Fibroblast of mammary gland (primary cell): Measurements from ENCODE around the gene DCK.
"Not testable (repeated sequence)": the region's sequence is repeated elsewhere in the genome, so short reads cannot be mapped to it uniquely, and the experiment has no call there.

Experiments used
- DNase-seq: peaks from one replicate; pipeline ENCODE4 v3.0.0-alpha.2; 2010; ENCODE audit warnings: low read depth
- H3K4me3 ChIP-seq: 2 replicates; pipeline ENCODE4 v1.5.1; 2011; ENCODE audit warnings: low read depth, mild to moderate bottlenecking, low read length, moderate library complexity; ENCODE audit not compliant: control insufficient read depth
- TF ChIP-seq, protein P1 (sequence below): conservative IDR thresholded peaks from 2 replicates; pipeline ENCODE4 v1.5.1; 2011; ENCODE audit warnings: low read depth, low read length, inconsistent platforms; ENCODE audit not compliant: control insufficient read depth, insufficient read depth

The DCK gene

GRCh38 chr4:71009086-71009485 lies 15.6 kb downstream of the DCK start:
- H3K4me3 ChIP-seq, result no peak overlapping the region
- DNase-seq, result peak; percentile 72
- TF ChIP-seq, protein P1, sequence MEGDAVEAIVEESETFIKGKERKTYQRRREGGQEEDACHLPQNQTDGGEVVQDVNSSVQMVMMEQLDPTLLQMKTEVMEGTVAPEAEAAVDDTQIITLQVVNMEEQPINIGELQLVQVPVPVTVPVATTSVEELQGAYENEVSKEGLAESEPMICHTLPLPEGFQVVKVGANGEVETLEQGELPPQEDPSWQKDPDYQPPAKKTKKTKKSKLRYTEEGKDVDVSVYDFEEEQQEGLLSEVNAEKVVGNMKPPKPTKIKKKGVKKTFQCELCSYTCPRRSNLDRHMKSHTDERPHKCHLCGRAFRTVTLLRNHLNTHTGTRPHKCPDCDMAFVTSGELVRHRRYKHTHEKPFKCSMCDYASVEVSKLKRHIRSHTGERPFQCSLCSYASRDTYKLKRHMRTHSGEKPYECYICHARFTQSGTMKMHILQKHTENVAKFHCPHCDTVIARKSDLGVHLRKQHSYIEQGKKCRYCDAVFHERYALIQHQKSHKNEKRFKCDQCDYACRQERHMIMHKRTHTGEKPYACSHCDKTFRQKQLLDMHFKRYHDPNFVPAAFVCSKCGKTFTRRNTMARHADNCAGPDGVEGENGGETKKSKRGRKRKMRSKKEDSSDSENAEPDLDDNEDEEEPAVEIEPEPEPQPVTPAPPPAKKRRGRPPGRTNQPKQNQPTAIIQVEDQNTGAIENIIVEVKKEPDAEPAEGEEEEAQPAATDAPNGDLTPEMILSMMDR, result no peak

- no peak overlapping the region for H3K4me3 ChIP-seq
- TF ChIP-seq, protein P1, result peak; percentile 65
- DNase-seq, result peak; percentile 74
These were observed 16.6 kb downstream of the DCK start for GRCh38 chr4:71009890-71010588.

GRCh38 chr4:71011451-71011850 lies 18.0 kb downstream of the DCK start:
- no peak overlapping the region for H3K4me3 ChIP-seq
- TF ChIP-seq, protein P1, result no peak
- no peak for DNase-seq

DNA sequence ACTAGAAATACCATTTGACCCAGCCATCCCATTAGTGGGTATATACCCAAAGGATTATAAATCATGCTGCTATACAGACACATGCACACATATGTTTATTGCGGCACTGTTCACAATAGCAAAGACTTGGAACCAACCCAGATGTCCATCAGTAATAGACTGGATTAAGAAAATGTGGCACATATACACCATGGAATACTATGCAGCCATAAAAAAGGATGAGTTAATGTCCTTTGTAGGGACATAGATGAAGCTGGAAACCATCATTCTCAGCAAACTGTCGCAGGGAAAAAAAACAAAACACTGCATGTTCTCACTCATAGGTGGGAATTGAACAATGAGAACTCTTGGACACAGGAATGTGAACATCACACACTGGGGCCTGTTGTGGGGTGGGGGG lies 23.9 kb downstream of the DCK start:
- not testable (repeated sequence) for H3K4me3 ChIP-seq, DNase-seq

- H3K4me3 ChIP-seq, result no peak overlapping the region
- no peak for DNase-seq
- TF ChIP-seq, protein P1, result no peak
These were observed 27.2 kb downstream of the DCK start for GRCh38 chr4:71020611-71021010.

- TF ChIP-seq, protein P1, result no peak
- no peak for DNase-seq
- H3K4me3 ChIP-seq, result no peak overlapping the region
These were observed 32.2 kb downstream of the DCK start for GRCh38 chr4:71025654-71026053.

DNA sequence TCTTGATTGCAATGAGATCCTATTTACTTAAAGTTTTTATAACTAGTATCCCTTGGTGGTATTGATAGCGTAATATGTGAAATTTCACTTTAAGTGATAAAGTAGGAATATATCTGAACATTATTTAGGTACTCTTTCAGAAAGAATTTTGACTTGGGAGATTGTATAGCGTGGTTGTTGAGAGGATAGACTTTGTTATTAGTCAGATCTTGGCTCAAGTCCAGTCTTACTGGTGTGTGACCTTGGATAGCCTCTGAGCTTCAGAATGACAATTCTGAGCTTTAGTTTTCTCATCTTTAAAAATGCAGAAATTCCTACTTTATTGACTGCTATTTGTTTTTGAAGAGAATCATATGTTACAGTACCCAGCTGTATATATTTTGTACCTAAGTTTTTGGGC lies 32.6 kb downstream of the DCK start:
- TF ChIP-seq, protein P1, result no peak
- DNase-seq, result peak; percentile 89
- no peak overlapping the region for H3K4me3 ChIP-seq
